Pancreas (tissue), 10 donors: ENCODE results near the gene NOS1. TPM values are rescaled to one million over a fixed set of nuclear protein-coding genes. Genes with fewer than 3 reads are reported as not detected.
"Not testable (repeated sequence)": the region's sequence is repeated elsewhere in the genome, so short reads cannot be mapped to it uniquely, and the experiment has no call there.

Experiments
- ATAC-seq, 4 donors: fragments of 200-7000 bp; cut with Tn5 transposase; one replicate each; pipeline versions ENCODE4 v1.8.0 to v1.9.1; 2020; ENCODE audit warnings: mild to moderate bottlenecking in 4 of 4, moderate library complexity in 4 of 4
- DNase-seq, 6 donors: peaks; one replicate each; pipeline ENCODE4 v3.0.0-alpha.2; 2020
- FAIRE-seq: peaks from 2 replicates; lab custom pipeline; 2012; peaks lifted over from hg19 to GRCh38; lab: Jason Lieb, UNC
- H3K27ac ChIP-seq, 4 donors: fragments of 200-600 bp; sonication (generic); 1 replicate in 3 of 4; 2 replicates in 1 of 4; pipeline versions ENCODE4 v1.5.0 to v1.8.0; 2020
- H3K27me3 ChIP-seq, 4 donors: fragments of 200-600 bp; one replicate each; pipeline ENCODE4 v1.8.0; 2021
- H3K36me3 ChIP-seq, 3 donors: fragments of 200-600 bp; sonication (generic) in 1 of 3; one replicate each; pipeline versions ENCODE4 v1.5.0 to v1.8.0; 2020 to 2021
- H3K4me1 ChIP-seq, 3 donors: fragments of 200-600 bp; one replicate each; pipeline ENCODE4 v1.8.0; 2021
- H3K4me3 ChIP-seq, 4 donors: fragments of 200-600 bp; sonication (generic) in 2 of 4; one replicate each; pipeline versions ENCODE4 v1.5.0 to v1.8.0; 2020 to 2021
- H3K9me3 ChIP-seq, 4 donors: fragments of 200-600 bp; one replicate each; pipeline ENCODE4 v1.8.0; 2021
- WGBS, 2 donors: extraction: QIAGEN DNeasy Blood & Tissue Kit; methylation state at CpG; one replicate each; pipeline ENCODE4 v1.1.7; 2013; 5-methylcytosine and 5-hydroxymethylcytosine counted together
- intact Hi-C, 3 donors: fragments of 100-400 bp; cut with DNase I; formaldehyde crosslinking; loops; one replicate each; pipeline versions ENCODE4 v1.11.1 to v1.14.2; 2022
- polyA plus RNA-seq, 2 donors: library from polyadenylated mRNA; stranded (reverse); fragments of 200-250 nt; gene quantifications; one replicate each; pipeline ENCODE4 v1.2.3, GENCODE V29; 2013
- total RNA-seq, 6 donors: library from RNA; stranded (reverse); fragmentation: NEBNext Ultra II Directional in 4 of 6; extraction: Animal tissue kit (Norgen Biotek cat#: 25700) in 4 of 6; gene quantifications; one replicate each; pipeline versions ENCODE4 v1.2.1 to v1.2.4, GENCODE V29; 2021 to 2023
- TF ChIP-seq, protein P1 (sequence below), 4 donors: fragments of 200-600 bp; sonication (generic) in 3 of 4; IDR thresholded peaks; one replicate each; pipeline versions ENCODE4 v1.5.0 to v1.8.0; 2021; ENCODE audit warnings: antibody characterized with exemption in 4 of 4
- donor health status: healthy with polysubstance abuse.
- donor health status: DM: no; HTN: no; CAD: no; lungs with moderate emphysema.
- donor health status: DM: no; HTN: no; CAD: no.
- donor health status: control.
- donor health status: control.
- donor health status: Bipolar disorder and iron deficiency.
- donor health status: DM: yes; HTN: yes; CAD: no.
- donor health status: DM: no; HTN: no; CAD: no.
- donor health status: DM: no; HTN: no; CAD: no.
- donor health status: DM: yes; HTN: yes; CAD: no.

NOS1 gene
- total and polyA plus RNA-seq, 8 donors: 0.14 to 2.0 (median 0.91) TPM

DNA sequence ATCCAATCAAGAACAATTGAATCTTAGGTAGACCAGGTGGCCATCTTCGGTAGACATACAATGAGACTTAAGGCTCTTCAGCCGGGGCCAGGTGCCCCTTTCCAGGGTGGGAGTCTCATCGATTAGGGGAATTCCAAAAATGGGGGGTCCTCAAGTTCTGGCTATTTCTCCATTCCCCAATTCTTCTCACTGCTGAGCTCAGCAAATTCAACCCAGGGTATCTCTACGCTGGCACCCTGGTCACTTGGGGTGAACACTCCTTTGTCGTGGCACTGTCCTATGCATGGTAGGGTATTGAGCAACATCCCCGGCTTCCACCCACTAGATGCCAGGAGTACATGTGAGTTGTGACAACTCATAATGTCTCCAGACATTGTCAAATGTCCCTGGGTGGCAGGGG is 136.2 kb downstream of the NOS1 start:
- no peak for FAIRE-seq
- no peak for ATAC-seq
- H3K4me3 ChIP-seq: no peak overlapping the region
- TF ChIP-seq, protein P1, sequence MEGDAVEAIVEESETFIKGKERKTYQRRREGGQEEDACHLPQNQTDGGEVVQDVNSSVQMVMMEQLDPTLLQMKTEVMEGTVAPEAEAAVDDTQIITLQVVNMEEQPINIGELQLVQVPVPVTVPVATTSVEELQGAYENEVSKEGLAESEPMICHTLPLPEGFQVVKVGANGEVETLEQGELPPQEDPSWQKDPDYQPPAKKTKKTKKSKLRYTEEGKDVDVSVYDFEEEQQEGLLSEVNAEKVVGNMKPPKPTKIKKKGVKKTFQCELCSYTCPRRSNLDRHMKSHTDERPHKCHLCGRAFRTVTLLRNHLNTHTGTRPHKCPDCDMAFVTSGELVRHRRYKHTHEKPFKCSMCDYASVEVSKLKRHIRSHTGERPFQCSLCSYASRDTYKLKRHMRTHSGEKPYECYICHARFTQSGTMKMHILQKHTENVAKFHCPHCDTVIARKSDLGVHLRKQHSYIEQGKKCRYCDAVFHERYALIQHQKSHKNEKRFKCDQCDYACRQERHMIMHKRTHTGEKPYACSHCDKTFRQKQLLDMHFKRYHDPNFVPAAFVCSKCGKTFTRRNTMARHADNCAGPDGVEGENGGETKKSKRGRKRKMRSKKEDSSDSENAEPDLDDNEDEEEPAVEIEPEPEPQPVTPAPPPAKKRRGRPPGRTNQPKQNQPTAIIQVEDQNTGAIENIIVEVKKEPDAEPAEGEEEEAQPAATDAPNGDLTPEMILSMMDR (IDR thresholded peaks at IDR 0.05): no peak
- no peaks in the 10 kb centered on the region for H3K27me3 ChIP-seq
- 82 to 95% methylated on average over 6 of the region's 6 CpGs for WGBS, 2 donors
- no peaks in the 10 kb centered on the region for H3K9me3 ChIP-seq
- H3K27ac ChIP-seq: no peak overlapping the region
- no peaks in the 10 kb centered on the region for H3K36me3 ChIP-seq
- no peak for DNase-seq
- intact Hi-C loops: no loop called here
- no peaks in the 10 kb centered on the region for H3K4me1 ChIP-seq

DNA sequence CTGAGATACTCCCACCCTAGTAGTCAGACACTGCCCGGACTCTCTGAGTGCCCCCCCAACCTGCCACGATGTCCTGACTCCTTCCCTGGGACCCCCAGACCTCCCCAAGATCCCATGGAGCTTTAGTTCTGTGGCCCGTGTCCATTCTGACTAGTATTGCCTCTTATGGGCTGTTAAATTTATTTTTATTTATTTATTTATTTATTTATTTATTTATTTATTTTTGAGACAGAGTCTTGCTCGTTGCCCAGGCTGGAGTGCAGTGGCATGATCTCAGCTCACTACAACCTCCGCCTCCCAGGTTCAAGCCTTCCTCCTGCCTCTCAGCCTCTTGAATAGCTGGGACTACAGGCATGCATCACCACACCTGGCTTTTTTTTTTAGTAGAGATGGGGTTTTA is 140.5 kb downstream of the NOS1 start:
- intact Hi-C loops, DNase-seq, H3K36me3 ChIP-seq, FAIRE-seq, H3K4me1 ChIP-seq, ATAC-seq, H3K4me3 ChIP-seq, H3K27me3 ChIP-seq, H3K27ac ChIP-seq, H3K9me3 ChIP-seq: not testable (repeated sequence)
- 88 to 92% methylated on average over 5 of the region's 5 CpGs for WGBS, 2 donors

DNA sequence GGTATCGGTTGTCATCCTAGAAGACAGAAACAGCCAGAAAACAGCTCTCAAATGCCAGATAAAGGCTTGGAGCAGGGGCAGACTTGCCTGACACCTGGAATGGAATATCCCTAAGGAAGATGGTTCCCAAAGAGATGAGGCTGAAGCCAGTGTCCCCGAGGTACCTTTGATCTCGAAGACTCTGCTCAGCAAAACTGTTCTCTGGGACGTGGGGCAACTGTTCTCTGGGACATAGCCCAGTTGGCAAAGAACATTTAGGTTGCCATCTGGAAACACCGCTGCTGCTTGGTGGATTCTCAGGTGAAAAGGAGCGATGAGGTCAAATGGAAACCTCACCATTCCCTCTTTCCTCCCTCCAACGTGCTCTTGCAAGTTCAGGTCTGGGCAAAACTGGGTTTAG is 143.3 kb downstream of the NOS1 start:
- no peak overlapping the region for H3K4me3 ChIP-seq
- H3K27me3 ChIP-seq: no peaks in the 10 kb centered on the region
- H3K27ac ChIP-seq: no peak overlapping the region
- no peak for FAIRE-seq
- WGBS, 2 donors: 82 to 88% methylated on average over 7 of the region's 7 CpGs
- DNase-seq: no peak
- no peak for ATAC-seq
- no peaks in the 10 kb centered on the region for H3K36me3 ChIP-seq
- intact Hi-C loops: loop anchor here (10.0 kb wide), 1 partner anchor 627 kb away; no protein-coding TSS in a partner anchor
- no peaks in the 10 kb centered on the region for H3K9me3 ChIP-seq
- TF ChIP-seq, protein P1 (IDR thresholded peaks at IDR 0.05): no peak
- H3K4me1 ChIP-seq: no peaks in the 10 kb centered on the region

DNA sequence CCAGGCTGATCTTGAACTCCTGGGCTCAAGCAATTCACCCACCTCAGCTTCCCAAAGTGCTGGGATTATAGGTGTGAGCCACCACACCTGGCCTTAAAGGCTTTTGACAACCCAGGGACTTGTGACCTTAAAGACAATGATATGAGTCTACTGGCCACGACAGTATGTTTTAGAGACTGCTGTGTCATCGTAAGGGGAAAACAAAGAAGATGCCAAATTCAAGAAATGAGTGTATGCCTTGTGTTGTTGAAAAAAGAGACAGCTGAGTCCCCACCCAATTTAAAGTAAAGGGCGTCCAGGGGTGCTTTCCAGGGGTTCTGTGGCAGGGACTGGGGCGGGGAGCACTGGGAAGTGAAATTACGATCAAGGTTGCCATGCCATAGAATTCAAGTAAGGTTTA is 144.7 kb downstream of the NOS1 start:
- DNase-seq (no peak), ATAC-seq (no peak), FAIRE-seq (no peak)
- H3K9me3 ChIP-seq: no peaks in the 10 kb centered on the region
- WGBS, 2 donors: 82 to 93% methylated on average over 5 of the region's 5 CpGs
- H3K36me3 ChIP-seq: no peaks in the 10 kb centered on the region
- TF ChIP-seq, protein P1 (IDR thresholded peaks at IDR 0.05): no peak
- H3K27ac ChIP-seq: no peak overlapping the region
- no peaks in the 10 kb centered on the region for H3K27me3 ChIP-seq
- intact Hi-C loops: loop anchor here (10.0 kb wide), 1 partner anchor 628 kb away; no protein-coding TSS in a partner anchor
- H3K4me1 ChIP-seq: no peaks in the 10 kb centered on the region
- H3K4me3 ChIP-seq: no peak overlapping the region

DNA sequence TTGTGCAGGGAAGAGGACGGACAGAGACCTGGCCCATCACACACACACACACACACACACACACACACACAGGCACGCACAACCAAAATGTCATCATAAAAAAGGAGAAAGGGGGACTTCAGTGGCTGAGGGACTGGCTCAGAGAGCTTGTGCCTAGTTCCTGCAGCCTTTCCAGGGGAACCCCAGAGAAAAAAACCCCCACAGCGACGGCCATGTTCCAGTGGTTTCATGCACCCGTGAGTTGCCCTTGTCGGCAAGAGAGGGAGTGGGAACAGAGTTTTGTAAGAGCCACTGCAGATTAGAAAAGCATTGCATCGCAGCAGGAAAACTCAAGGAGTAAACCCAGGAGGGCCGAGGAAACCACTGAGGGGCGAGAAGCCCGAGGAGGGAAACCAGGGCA is 146.6 kb downstream of the NOS1 start:
- no peak for DNase-seq
- 84 to 85% methylated on average over 10 of the region's 10 CpGs for WGBS, 2 donors
- Histone ChIP-seq H3K4me1 (no peaks in the 10 kb centered on the region), H3K27ac (no peak overlapping the region), H3K4me3 (no peak overlapping the region), H3K27me3 (no peaks in the 10 kb centered on the region), H3K9me3 (no peaks in the 10 kb centered on the region), H3K36me3 (no peaks in the 10 kb centered on the region)
- TF ChIP-seq, protein P1 (IDR thresholded peaks at IDR 0.05): no peak
- intact Hi-C loops: loop anchor here (10.0 kb wide), 1 partner anchor 630 kb away; no protein-coding TSS in a partner anchor
- no peak for ATAC-seq
- FAIRE-seq: no peak
